Measurements from ENCODE around the gene NUAK2. TPM values are rescaled to one million over a fixed set of nuclear protein-coding genes. Genes with fewer than 3 reads are reported as not detected.

NUAK2 gene
- total and polyA plus RNA-seq, 2 of the 8 experiments (the other 6 are each of a cell fraction or from before 2014, with no cell fraction given) = 9.4 to 12.9 TPM

- no peaks in the 10 kb centered on the region for H3K36me3 ChIP-seq (ENCODE audit: control insufficient read depth in 2 of 4, insufficient read depth in 4 of 4, low read length in 3 of 4)
- H3K9ac ChIP-seq (replicated peaks in 1 of 4; ENCODE audit: extremely low read depth in 1 of 4, low read depth in 3 of 4, low read length in 3 of 4) = no peak overlapping the region
- H3K27me3 ChIP-seq (replicated peaks in 1 of 4; ENCODE audit: control insufficient read depth in 3 of 4, extremely low read depth in 1 of 4, insufficient read depth in 3 of 4, low read length in 3 of 4) = peaks cover 11 to 30% (median 29%) of the 10 kb centered on the region in 4 experiments
- H4K20me1 ChIP-seq (replicated peaks in 1 of 2; ENCODE audit: control insufficient read depth in 1 of 2, insufficient read depth in 2 of 2, low read length in 2 of 2) = no peaks in the 10 kb centered on the region
- no peak overlapping the region for H2BK20ac ChIP-seq (ENCODE audit: low read length)
- FAIRE-seq = no peak
- H3K79me2 ChIP-seq (ENCODE audit: control insufficient read depth in 1 of 2, insufficient read depth in 2 of 2, low read length in 2 of 2) = no peaks in the 10 kb centered on the region
- 94% methylated on average over 1 of the region's 1 CpG; no CpG with 5 or more reads in 1 of the 2 experiments for WGBS, 2 experiments (ENCODE audit: extremely low coverage in 1 of 2, insufficient coverage in 1 of 2, insufficient read length in 1 of 2, insufficient replicate concordance in 2 of 2, low coverage in 1 of 2, low lambda C conversion rate in 2 of 2, missing lambda C conversion rate in 1 of 2)
- H2BK120ac ChIP-seq (replicated peaks; ENCODE audit: low read depth, low read length) = no peak overlapping the region
- H2BK5ac ChIP-seq (ENCODE audit: low read depth, low read length) = no peak overlapping the region
- DNase-seq (ENCODE audit: low read depth in 1 of 2, low spot score in 2 of 2) = no peak
- no peak overlapping the region for H3K14ac ChIP-seq (ENCODE audit: insufficient read length)
- no peak overlapping the region for H4K91ac ChIP-seq (replicated peaks; ENCODE audit: insufficient read length, low read length)
- POLR2A ChIA-PET (ENCODE audit: partially characterized antibody) = no interaction called here
- H3K56ac ChIP-seq (replicated peaks; ENCODE audit: insufficient read length, low read depth, low read length) = no peak overlapping the region
- H3K4me2 ChIP-seq (ENCODE audit: insufficient read depth in 1 of 2, low read depth in 2 of 2, low read length in 2 of 2) = 0 out of 4 replicates have a peak overlapping the region, but pooled peaks of 1 of the 2 experiments have one; percentile 10
- no peak overlapping the region for H2BK12ac ChIP-seq (ENCODE audit: low read depth, low read length)
- H4K8ac ChIP-seq (ENCODE audit: extremely low read depth, insufficient read depth, low read length) = no peak overlapping the region
- CTCF ChIA-PET (ENCODE audit: partially characterized antibody) = interaction anchor here (0.6 to 67.1 kb wide), 6 partner anchors 13 to 259 kb away, joined by 3 to 2424 read pairs (median 8); no protein-coding TSS in a partner anchor
- no peaks in the 10 kb centered on the region for H3K79me1 ChIP-seq (ENCODE audit: low read depth, low read length)
- no peak overlapping the region for H2AFZ ChIP-seq (ENCODE audit: low read length)
- no peak overlapping the region for H4K5ac ChIP-seq (ENCODE audit: insufficient read length, low read depth, low read length)
- H3K18ac ChIP-seq (ENCODE audit: extremely low read depth, low read length) = no peak overlapping the region
- H2BK15ac ChIP-seq (ENCODE audit: low read length) = no peak overlapping the region
- peaks cover 0 to 9% (median 3%) of the 10 kb centered on the region in 4 experiments; a peak in 6 of 7 replicates for H3K4me1 ChIP-seq (replicated peaks in 1 of 4; ENCODE audit: control insufficient read depth in 3 of 4, insufficient read depth in 4 of 4, low read length in 3 of 4)
- H3K23me2 ChIP-seq (ENCODE audit: low read depth, low read length) = peaks cover 9% of the 10 kb centered on the region; the same call in 1 of the 2 replicates
- no peak overlapping the region for H3K27ac ChIP-seq (ENCODE audit: low read depth, low read length)
- H3K23ac ChIP-seq (ENCODE audit: insufficient read length) = no peak overlapping the region
- H3K4ac ChIP-seq (replicated peaks; ENCODE audit: insufficient read length, low read depth, low read length) = no peak overlapping the region
- peaks cover 0 to 4% of the 10 kb centered on the region in 2 experiments; a peak in 1 of 4 replicates for H3K9me3 ChIP-seq (ENCODE audit: insufficient read depth in 2 of 2, low read depth in 1 of 2, low read length in 1 of 2)
- H2AK5ac ChIP-seq (ENCODE audit: low read depth, low read length) = no peak overlapping the region
- H3K4me3 ChIP-seq (ENCODE audit: extremely low read depth in 1 of 4, insufficient read depth in 2 of 4, low read depth in 3 of 4, low read length in 4 of 4) = no peak overlapping the region
- TF ChIP-seq ATF3 (IDR thresholded peaks at IDR 0.05; ENCODE audit: insufficient read depth, low read depth, low read length) (no peak), HDAC2 (IDR thresholded peaks at IDR 0.05; ENCODE audit: borderline replicate concordance in 1 of 2, low read depth in 2 of 2, low read length in 2 of 2) (no peak), SIRT6 (IDR thresholded peaks at IDR 0.05; ENCODE audit: low read length) (no peak), CHD1 (IDR thresholded peaks at IDR 0.05; ENCODE audit: low read depth, low read length) (no peak), TCF12 (IDR thresholded peaks at IDR 0.05; ENCODE audit: low read depth, low read length) (no peak), SP2 (IDR thresholded peaks at IDR 0.05; ENCODE audit: low read length) (no peak), SIN3A (conservative IDR thresholded peaks at IDR 0.05 in 1 of 2, IDR thresholded peaks at IDR 0.05 in 1 of 2; ENCODE audit: low read depth in 1 of 2, low read length in 2 of 2) (no peak), EZH2 (IDR thresholded peaks at IDR 0.05; ENCODE audit: low read depth, low read length, severe bottlenecking) (no peak), CTCF (IDR thresholded peaks at IDR 0.05; ENCODE audit: control extremely low read depth in 1 of 3, insufficient read depth in 1 of 3, low read depth in 1 of 3, low read length in 3 of 3) (no peak), POU5F1 (IDR thresholded peaks at IDR 0.05; ENCODE audit: low read depth, low read length) (no peak), CHD2 (IDR thresholded peaks at IDR 0.05; ENCODE audit: low read length) (no peak)
Observed at GRCh38 chr1:205340676-205341075, 19.1 kb upstream of the NUAK2 start.
